Ovary (tissue), 3 donors: ENCODE data around the gene DECR2.

Experiments
- EP300 ChIP-seq: sonication (generic); formaldehyde crosslinking; IDR thresholded peaks from one replicate; pipeline ENCODE4 v1.6.1; 2017; ENCODE audit warnings: antibody characterized with exemption
- POLR2A ChIP-seq: fragments of 450-650 bp; IDR thresholded peaks from one replicate; pipeline ENCODE4 v1.6.1; 2017; ENCODE audit warnings: antibody characterized with exemption, mild to moderate bottlenecking, moderate library complexity
- TF ChIP-seq, protein P1 (sequence below), 3 donors: fragments of 450-650 bp in 2 of 3; fragments of 200-600 bp in 1 of 3; IDR thresholded peaks; one replicate each; pipeline versions ENCODE4 v1.5.1 to v1.8.0; 2016 to 2022; ENCODE audit warnings: antibody characterized with exemption in 3 of 3, mild to moderate bottlenecking in 1 of 3
- donor health status: DM: no; HTN: no; CAD: no.

DNA sequence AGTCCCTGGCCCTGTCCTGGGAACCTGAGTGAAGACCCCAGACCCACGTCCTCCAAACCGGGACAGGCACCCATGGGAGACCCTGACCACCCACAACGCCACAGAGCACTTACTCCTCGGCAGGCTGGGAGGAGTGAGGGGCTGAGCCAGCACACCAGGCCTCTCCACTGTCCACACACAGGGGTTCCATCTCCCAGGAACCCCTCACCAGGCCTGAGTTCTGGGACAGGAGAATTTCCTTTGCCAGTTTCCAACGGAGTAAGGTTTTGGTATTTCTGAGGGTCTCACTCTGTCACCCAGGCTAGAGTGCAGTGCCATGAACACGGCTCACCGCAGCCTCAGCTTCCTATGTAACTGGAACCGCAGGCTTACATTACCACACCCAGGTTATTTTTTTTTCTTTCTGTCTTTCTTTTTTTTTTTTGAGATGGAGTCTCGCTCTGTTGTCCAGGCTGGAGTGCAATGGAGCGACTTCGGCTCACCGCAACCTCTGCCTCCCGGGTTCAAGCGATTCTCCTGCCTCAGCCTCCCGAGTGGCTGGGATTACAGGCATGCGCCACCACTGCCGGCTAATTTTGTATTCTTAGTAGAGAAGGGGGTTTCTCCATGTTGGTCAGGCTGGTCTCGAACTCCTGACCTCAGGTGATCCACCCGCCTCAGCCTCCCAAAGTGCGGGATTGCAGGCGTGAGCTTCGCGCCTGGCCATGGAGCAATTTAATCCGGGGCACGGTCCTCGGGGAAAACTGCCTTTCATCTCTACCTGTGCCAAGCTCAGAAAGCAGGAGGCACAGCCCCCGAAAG is 21.5 kb upstream of the DECR2 start:
- TF ChIP-seq, protein P1, sequence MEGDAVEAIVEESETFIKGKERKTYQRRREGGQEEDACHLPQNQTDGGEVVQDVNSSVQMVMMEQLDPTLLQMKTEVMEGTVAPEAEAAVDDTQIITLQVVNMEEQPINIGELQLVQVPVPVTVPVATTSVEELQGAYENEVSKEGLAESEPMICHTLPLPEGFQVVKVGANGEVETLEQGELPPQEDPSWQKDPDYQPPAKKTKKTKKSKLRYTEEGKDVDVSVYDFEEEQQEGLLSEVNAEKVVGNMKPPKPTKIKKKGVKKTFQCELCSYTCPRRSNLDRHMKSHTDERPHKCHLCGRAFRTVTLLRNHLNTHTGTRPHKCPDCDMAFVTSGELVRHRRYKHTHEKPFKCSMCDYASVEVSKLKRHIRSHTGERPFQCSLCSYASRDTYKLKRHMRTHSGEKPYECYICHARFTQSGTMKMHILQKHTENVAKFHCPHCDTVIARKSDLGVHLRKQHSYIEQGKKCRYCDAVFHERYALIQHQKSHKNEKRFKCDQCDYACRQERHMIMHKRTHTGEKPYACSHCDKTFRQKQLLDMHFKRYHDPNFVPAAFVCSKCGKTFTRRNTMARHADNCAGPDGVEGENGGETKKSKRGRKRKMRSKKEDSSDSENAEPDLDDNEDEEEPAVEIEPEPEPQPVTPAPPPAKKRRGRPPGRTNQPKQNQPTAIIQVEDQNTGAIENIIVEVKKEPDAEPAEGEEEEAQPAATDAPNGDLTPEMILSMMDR (IDR thresholded peaks at IDR 0.05): no peak
- no peak for TF ChIP-seq POLR2A
- no peak for TF ChIP-seq EP300
